Jurkat, Clone E6-1 (cell line): Measurements from ENCODE around the gene TCP11L1.
"Not testable (repeated sequence)": the region's sequence is repeated elsewhere in the genome, so short reads cannot be mapped to it uniquely, and the experiment has no call there.

ENCODE experiments used
- DNase-seq: peaks from one replicate; pipeline ENCODE4 v3.0.0-alpha.2; 2011; ENCODE audit warnings: low read depth, low spot score
- H3K4me3 ChIP-seq: 2 replicates; pipeline ENCODE4 v1.5.1; 2011; ENCODE audit warnings: mild to moderate bottlenecking, low read length, control low read depth, moderate library complexity

TCP11L1 gene

GRCh38 chr11:33027233-33027632 lies 12.1 kb upstream of the TCP11L1 start:
- no peak overlapping the region for H3K4me3 ChIP-seq
- no peak for DNase-seq

GRCh38 chr11:33027846-33028536 lies 11.4 kb upstream of the TCP11L1 start:
- DNase-seq, result no peak
- H3K4me3 ChIP-seq, result no peak overlapping the region

GRCh38 chr11:33028537-33028914 lies 10.8 kb upstream of the TCP11L1 start:
- H3K4me3 ChIP-seq, result no peak overlapping the region
- no peak for DNase-seq

- H3K4me3 ChIP-seq, DNase-seq: not testable (repeated sequence)
Observed at GRCh38 chr11:33029218-33029617, 10.2 kb upstream of the TCP11L1 start.

GRCh38 chr11:33033493-33033892 lies 5.9 kb upstream of the TCP11L1 start:
- H3K4me3 ChIP-seq, result no peak overlapping the region

GRCh38 chr11:33035011-33035410 lies 4.4 kb upstream of the TCP11L1 start:
- DNase-seq, result no peak

More at GRCh38 chr11:33033493-33033892, 5.9 kb upstream of the TCP11L1 start:
- no peak for DNase-seq

GRCh38 chr11:33040033-33040861 lies 875 bp downstream of the TCP11L1 start:
- peak overlapping the region; percentile 71 for H3K4me3 ChIP-seq
- peak; percentile 33 for DNase-seq

More at GRCh38 chr11:33035011-33035410, 4.4 kb upstream of the TCP11L1 start:
- no peak overlapping the region for H3K4me3 ChIP-seq

GRCh38 chr11:33040862-33041453 lies 1.6 kb downstream of the TCP11L1 start:
- H3K4me3 ChIP-seq, result no peak overlapping the region
- no peak for DNase-seq

GRCh38 chr11:33043221-33043830 lies 4.0 kb downstream of the TCP11L1 start:
- H3K4me3 ChIP-seq, result no peak overlapping the region
- DNase-seq, result no peak

- DNase-seq, result no peak
- no peak overlapping the region for H3K4me3 ChIP-seq
Observed at GRCh38 chr11:33044285-33044756, 4.9 kb downstream of the TCP11L1 start.

- H3K4me3 ChIP-seq, result no peak overlapping the region
- DNase-seq, result peak; percentile 18
Observed at GRCh38 chr11:33045551-33046255, 6.3 kb downstream of the TCP11L1 start.

GRCh38 chr11:33048701-33049100 lies 9.3 kb downstream of the TCP11L1 start:
- not testable (repeated sequence) for DNase-seq, H3K4me3 ChIP-seq

- DNase-seq, H3K4me3 ChIP-seq: not testable (repeated sequence)
Observed at GRCh38 chr11:33049565-33050408, 10.4 kb downstream of the TCP11L1 start.

- no peak overlapping the region for H3K4me3 ChIP-seq
- DNase-seq, result no peak
Observed at GRCh38 chr11:33052231-33052630, 12.9 kb downstream of the TCP11L1 start.

- DNase-seq, result no peak
- H3K4me3 ChIP-seq, result no peak overlapping the region
Observed at GRCh38 chr11:33055375-33055774, 16.0 kb downstream of the TCP11L1 start.

GRCh38 chr11:33057284-33057683 lies 17.9 kb downstream of the TCP11L1 start:
- H3K4me3 ChIP-seq, result no peak overlapping the region
- DNase-seq, result no peak

GRCh38 chr11:33059331-33060007 lies 20.1 kb downstream of the TCP11L1 start:
- H3K4me3 ChIP-seq, result no peak overlapping the region
- DNase-seq, result no peak

GRCh38 chr11:33060271-33060670 lies 20.9 kb downstream of the TCP11L1 start:
- no peak overlapping the region for H3K4me3 ChIP-seq
- DNase-seq, result peak; percentile 42
